ENCODE results near the gene CAPN5.

CAPN5 gene

DNA sequence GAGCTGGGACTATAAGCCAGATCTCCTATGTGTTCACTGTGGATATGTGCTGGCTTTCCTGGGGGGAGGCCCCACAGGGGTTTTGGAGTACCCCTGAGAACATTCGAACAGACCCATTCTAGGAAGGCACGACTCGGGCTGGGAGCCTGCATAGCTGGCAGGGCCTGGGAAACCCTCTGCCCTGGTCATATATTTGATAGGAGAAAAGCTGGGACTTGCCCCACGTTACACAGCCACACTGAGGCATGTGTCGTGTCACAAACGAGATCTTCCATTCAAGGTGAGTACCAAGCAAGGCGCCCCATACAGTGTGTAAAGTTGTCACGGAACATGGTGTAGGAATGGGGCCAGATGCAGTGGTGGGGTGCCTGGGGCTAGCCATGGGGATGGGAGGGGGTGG, 72.4 kb downstream of the CAPN5 start:
- no peak for DNase-seq

DNA sequence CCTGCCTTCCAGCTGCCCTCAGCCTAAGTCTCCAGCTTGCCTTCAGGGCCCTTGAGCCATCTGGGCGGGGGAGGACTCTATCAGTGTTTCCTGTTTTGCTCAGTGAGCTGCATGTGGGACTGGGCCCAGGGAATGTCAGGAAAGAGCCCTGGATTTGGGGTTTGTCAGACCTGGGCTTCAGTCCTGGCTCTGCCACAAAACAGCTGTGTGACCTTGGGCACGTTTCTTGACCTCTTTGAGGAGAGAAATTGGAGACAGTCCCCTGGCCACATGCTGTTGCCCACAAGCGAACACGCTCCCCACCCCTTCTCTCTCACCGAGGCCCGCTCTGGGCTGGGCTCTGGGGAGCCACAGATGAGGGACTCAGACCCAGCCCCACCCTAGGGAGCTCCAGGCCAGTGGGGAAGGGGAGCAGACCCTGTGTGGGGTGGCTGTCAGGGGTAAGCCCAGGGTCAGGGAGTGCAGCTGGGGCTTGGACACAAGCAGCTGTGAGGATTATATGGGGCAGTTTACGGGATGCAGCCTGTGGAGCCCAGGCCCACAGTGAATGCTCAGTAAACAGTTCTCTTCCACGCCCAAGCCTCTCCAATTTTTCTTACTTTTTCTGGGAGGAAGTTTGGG, 73.6 kb downstream of the CAPN5 start:
- no peak for DNase-seq

DNA sequence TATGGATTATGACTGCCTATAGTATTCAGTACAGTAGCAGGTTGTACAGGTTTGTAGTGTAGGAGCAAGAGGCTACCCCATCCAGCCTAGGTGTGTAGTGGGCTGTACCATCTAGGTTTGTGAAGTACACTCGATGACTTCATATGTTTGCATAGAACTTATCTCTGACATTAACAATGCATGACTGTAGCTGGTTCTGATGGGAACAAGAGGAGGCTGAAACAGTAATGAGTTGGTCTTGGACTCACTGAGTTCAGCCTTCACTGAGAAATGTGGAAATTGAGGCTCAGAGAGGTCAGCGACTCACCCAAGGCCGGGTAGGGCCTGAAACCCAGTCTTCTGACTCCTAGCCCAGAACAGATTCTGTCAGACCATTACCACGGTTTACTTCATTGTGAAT, 74.3 kb downstream of the CAPN5 start:
- DNase-seq, result no peak

DNA sequence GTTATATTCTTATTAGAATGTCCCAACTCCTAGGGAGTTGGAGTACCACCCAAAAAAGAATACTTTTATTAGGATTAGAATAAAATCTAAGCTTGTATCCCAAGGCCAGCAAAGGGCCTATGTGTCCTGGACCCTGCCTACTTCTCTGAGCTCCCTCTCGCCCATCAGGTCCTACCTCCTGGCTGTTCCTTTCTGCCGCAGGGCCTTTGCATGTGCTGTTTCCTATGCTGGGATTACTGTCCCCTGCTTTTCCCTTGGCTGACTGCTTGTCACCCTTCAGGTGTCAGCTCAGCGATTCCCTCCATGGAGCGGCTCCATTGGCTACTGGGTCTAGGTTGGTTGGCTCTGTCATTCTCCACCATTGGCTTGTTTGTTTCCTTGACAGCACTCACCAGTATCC, 74.7 kb downstream of the CAPN5 start:
- DNase-seq, result no peak

DNA sequence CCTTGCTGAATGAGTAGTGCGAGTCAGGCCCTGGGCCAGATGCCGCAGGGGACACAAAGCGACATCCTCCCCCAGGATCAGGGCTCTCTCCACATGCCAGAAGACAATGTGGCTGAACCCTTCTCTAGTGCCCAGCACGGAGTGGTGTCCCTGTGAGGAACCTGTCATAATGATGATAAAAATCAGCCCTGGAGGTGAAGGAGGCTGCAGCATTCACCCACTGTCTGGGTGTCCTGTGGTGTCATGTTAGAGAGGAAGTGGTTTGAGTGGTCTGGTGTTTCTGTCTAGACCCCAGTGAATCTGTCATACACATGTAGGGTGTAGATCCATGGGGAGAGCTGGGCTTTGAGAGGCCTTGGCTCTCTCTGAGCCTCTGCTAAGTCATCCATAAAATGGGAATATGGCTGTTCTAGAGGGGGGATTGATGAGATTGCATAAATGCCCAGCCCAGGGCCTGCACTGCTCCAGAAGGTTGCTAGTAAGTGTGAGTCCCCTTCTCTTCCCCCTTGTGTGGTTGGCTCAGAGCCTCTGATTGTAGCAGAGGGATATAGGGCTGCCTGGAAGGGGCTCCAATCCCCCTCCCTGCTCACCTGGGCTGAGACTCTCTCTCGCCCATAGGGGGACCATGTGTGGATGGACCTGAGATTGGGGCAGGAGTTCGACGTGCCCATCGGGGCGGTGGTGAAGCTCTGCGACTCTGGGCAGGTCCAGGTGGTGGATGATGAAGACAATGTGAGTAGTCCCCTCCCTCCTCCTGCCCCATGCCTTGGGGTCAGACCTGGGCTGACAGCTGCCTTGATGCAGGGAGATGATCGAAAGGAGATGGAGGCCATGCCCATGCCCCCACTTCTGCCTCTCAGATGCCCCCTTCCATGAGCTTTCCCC, 75.6 kb downstream of the CAPN5 start:
- no peak for DNase-seq

DNA sequence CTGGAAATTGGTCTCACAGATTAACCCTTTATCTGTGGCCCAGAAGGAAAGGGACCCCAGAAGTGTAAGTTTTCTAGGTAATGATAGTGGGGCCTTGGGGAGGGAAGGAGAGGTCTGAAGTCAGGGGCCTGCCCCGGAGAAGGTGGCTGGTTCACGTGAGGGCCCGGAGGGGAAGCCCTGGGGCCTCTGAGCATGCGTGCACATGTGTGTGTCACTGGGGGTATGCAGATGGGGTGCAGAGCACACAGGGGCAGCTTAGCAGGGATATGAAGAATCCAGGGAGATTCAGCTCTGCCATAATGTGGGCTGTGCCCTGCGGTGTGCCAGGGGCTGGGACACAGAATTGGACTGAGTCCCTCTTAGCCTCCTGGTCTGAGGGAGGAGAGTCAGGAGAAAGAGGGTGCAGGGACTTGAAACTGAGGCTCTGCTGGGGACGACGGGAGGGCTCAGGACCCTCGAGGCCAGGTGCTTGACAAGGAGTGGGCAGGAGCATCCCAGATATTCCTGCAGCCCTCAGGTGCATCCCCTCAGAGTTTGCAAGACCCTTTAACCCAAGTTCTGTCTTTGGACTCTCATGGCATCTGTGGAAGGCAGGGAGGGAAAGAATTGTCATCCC, 76.7 kb downstream of the CAPN5 start:
- DNase-seq, result no peak

DNA sequence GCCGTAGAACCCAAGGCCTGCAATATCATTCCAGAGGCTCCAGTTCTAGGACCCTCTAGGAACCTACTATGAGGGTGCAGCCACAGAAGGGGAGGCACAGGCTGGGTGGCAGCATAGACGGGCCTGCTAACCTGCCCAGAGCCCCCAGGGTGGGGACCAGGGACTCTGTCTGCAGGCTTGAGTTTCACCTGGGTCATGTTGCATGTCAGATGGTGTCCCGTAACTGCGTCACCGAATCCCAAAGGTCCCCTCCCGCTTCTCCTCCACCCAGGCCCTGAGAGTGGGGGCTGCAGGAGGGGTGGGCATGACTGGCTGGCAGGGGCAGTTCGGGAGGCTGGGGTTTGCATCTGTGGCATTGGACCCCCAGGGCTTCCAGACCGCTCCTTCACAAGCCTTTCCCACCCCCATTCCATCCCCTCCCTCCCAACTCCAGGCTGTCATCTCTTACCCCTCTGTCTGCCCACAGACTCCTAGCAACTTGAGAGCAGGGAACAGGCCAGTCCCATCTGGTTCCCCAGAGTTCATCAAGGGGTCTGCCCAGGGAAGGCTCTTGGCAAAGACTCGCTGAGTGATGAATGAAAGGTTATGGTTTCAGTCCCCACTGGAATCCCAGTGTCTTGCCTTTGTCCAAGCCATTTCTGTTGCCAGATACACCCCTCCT, 77.6 kb downstream of the CAPN5 start:
- DNase-seq, result no peak

DNA sequence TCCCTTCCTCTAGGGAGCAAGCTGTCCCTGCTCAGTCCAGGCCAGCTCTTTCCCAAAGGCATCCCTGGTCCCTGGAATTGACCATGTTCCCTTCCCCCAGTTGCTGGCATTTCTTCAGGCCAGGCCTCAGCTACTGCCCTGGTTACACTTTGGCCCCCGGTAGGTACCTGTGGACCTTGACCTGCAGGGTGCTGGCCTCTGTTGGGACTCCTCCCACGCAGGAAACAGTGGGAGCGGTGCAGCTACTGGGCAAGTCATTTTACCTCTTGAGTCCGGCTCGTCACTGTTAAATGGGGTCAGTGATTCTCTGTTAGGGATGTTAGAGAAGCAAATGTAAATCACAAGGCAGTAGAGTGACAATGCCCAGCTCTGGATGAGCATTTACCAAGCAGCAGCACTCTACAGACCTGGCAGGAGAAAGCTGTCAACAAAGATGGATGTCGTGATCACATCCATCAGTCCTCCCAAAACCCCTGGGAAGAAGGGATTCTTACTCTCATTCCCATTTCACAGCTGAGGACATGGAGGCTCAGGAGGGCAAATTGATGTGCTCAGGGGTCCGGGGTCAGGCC, 78.2 kb downstream of the CAPN5 start:
- DNase-seq, result no peak

DNA sequence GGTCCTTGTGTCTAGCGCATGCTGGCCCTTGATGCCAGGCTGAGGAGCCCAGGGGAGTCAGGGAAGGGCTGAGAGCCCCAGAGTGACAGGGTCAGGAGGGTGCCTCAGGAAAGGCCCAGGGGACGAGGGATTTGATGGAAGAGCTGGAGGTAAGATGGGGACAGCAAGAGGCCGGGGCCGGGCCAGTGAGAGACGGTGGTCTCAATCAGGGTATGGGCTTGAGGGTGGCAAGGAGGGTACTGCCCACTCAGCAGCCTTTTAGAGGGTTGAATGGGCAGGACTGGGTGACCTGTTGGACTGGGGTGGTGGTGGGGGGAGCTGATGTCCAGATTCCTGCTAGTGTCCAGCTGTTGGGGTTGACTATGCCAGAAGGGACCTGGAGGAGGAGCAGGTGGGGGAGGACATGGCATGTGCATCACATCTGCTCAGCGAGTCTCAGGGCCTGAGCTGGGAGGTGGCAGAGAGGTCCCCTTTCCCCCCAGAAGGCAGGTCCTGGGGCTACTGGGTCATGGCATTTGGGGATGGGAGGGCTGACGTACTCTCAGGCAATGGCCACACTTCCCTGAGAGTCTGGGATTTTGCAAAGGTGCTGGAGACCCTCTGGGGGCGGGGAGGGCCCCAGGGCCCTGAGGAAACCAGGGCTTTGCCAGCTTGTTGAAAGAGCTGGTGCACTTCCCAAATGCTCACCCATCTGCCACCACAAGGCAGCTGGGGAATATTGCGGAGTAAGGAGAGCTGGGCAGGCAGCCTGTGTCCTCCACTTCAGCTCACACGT, 79.7 kb downstream of the CAPN5 start:
- DNase-seq, result no peak

DNA sequence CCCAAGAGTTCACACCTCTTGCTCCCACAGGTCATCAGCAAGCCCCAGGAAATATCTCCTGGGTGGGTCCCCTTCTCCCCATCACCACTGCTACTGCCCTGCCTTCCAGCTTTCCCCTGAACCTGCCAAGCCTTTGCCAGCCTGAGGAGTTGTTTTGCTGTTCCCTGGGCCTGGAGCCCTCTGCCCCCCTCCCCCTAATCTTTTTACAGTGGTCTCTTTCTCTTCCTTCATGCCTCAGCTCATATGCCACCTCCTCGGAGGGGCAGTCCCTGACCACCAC, 80.2 kb downstream of the CAPN5 start:
- no peak for DNase-seq

DNA sequence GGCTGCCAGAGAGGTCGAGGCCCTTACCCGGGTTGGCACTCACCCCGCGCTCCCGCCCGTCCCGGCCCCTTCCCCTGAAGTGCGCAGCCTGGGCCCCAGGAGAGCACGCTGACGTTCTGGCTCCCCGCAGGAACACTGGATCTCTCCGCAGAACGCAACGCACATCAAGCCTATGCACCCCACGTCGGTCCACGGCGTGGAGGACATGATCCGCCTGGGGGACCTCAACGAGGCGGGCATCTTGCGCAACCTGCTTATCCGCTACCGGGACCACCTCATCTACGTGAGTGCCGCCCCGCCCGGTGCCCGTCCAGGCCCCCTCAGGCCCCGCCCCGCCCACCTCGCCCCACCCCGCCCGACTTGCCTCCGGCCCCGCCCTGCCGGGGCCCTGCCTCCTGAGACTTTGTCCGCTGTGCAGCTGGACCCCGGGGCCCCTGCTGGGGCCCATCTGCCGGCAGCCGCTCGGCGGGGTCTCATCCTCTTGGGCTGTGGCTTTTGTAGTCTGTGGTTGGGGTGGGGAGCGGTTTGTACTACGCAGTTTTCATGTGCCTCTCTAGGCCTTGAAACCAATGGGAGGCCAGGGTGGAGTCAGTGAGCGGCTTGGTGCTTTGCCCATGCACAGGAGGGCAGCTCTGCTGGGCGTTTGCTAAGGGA, 81.0 kb downstream of the CAPN5 start:
- DNase-seq, result peak; percentile 19

DNA sequence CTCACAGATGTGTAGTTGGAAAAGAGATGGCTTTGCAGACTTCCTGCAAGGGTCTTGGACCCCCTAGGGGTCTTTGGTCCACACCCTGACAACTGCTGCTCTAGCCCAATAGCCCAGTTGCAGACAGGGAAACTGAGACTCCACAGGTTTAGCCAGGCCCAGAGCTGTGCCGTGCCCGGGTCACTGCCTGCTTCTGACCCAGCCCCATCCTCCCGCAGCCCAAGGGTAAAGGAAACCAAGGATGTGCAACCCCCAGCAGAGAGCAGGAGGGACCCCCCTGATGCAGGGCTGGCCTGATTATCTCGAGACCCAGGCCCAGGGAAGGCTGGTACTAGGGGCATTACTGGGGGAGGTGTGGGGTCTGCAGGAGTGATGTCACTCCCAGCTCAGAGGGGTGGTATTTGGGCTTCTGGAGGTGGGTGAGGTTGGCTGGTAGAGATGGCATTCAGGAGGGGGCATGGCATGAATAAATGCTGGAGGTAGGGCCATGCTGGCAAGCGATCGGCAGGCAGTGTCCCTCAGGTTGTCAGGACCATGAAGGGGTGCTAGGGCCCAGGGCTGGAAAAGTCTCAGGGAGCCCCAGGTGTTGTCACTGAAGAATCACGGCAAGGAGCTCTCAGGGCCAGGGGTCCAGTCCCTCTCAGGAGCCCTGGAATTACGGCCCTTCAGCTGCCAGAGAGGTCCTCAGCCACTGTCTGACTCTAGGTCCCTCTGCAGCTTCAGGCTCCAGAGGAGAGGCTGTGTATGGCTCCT, 82.4 kb downstream of the CAPN5 start:
- no peak for DNase-seq

DNA sequence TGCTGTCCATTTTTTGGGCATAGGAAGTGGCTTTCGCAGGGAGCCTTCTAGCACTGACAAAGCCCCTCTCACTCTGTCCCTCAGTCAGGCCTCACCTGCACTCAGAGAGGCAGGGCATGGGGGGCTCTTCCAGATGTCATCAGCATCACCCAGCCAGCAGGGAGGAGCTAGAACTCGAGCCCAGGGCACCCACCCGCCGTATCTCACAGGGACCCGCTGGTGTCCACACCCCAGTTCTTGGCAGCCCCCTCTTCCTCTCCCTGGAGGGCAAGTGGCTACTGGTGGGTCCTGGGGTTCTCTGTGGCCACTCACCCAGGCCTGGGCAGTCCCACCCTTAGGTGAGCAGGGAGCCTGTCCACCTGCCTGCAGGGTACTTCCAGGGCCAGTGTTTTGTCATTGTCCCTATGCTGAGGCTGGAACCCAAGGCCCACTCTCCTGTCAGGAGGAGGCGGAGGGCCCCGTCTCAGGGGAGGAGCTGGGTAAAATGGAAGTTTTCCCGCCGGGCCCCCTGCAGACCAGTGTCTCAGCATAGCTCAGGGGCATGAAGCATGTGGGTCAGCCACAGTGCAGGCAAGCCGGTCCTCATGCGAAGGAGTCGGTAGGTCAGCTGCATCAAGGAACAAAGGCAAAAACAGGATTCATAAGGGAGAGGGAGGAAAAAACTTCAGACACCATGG, 83.1 kb downstream of the CAPN5 start:
- no peak for DNase-seq

DNA sequence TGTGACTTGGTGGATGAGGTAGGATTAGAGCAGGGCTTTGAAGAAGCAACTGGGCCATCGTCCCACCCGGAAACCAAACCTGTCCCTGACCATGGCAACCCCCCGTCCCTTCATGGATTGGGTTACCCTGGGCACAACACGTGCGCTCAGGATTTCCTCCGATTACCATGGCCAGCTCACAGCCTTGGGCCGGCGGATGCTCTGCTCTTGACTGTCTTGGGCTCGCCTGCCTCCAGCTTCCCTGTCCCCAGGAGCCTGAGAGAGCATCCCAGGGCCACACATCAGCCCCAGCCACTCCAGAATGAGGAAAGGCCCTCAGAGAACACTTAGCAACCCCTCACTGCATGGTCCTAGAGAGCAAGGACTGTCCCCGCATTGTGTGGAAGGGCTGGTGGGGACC, 84.1 kb downstream of the CAPN5 start:
- DNase-seq, result no peak

DNA sequence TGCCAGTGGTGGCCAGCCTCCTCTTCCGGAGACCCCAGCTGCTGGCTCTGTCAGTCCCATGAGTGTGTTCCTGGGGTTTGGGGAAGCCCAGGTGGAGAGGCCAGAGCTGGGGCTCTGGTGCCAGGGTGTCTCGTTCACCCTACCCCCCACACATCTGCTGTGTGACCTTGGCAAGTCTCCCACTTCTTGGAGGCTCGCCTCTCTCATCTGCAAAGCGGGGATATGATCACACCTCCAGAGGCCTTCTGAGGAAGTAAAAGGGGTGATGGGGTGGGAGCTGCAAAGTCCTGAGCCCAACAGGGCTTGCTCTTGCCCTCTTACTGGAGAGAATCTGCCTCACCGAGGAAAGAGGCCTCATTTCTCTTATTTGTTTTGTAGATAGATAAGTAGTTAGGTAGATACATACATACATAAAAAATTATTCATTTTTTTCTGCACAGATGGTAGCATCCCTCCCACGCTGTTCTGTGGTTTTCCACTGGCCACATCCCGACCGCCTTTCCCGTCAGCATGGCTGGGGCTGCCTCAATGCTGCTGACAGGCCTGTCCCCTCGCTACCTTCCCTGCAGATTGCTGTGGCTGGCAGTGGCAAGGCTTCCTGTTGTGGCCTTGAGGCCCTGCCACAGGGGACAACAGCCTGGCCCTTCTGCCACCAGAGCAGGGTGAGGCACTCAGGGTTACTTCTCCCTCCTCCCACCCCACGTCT, 85.2 kb downstream of the CAPN5 start:
- no peak for DNase-seq

DNA sequence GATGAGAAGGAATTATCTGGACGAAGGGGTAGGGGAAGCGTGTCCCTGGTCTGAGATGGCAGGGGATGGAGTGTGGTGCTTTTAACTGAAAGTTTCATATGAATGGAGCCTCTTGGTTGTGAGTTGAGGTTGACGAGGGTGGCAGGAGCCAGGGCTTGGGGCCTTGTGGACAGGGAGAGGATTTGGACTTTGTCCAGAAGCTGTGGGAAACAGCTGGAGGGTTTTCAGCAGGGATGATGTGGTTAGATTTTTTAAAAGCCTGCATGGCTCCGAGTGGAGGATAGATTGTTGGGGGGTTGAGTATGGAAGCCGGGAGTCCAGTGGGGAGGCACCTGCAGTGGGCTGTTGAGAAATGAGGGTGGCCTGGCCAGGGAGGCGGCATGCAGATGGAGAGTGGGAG, 86.1 kb downstream of the CAPN5 start:
- DNase-seq, result no peak

DNA sequence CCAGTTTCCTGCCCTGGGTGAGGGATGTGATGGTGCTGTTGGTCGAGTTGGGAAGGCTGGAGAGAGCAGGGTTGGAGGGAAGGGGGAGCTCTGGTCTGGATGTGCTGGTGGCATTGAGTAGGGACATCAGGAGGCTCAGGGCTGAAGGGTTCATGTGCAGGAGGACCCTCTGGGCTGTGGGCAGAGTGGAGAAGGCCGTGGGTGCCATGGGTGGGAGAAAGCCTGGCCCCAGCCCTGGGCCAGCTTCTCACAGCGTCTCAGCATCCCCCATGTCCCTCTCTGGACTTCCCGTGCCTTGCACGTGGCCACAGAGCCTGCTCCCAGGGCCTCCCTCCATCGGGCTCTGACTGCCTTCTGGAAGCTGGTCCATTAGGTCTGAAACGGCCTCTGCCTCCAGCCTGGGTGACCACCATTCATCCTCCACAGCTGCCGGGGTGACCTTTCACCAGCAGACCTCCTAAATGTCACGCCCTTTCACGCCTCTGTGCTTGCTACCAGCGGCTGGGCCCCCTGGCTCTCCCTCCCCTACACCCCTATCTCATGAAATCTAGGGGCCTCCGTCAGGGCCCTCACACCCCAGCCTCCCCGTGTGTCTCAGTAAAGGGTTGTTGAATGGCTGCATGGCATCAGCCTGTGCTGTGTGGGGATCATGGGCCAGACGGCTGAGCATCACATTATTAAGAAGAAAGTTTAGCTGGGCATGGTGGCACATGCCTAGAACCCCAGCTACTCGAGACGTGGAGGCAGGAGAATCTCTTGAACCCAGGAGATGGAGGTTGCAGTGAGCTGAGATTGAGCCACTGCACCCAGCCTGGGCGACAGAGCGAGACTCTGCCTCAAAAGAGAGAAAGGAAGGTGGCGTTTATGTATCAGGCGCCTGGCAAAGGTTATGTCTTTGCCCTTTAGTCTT, 86.8 kb downstream of the CAPN5 start:
- DNase-seq, result no peak

DNA sequence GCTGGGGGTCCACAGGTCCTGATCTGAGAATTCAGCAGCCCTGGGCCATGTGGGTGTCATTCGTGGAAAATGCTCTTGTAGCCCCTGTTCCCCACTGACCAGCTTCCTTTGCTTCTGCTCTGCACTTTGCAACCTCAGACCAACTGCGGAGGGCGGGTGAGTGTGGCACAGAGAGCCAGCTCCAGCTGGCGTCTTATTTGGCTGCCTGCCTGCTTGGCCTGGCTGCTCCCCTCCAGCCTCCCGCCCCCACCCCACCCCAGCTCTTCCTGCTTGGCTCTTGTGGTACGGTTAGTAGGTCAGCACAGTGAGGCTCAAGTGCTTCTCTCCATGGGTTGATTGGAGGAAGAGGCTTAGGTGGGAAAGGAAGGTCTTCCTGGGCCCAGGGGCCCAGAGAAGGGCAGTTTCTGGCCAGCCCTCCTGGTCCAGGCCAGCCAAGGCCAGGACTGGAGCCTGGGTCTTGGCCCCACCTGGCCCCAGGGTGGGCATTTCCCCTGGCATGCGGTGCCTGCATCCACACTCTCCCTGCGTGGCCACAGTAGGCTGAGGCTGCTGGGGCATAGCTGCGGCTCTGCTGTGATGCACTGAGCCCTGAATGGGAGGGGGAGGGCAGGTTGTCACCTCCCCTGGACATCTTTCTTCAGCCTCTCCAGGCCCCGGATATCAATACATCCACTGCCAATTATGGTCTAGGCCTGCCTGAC, 87.8 kb downstream of the CAPN5 start:
- no peak for DNase-seq
